Measurements from ENCODE around the gene ZNF732.

DNA sequence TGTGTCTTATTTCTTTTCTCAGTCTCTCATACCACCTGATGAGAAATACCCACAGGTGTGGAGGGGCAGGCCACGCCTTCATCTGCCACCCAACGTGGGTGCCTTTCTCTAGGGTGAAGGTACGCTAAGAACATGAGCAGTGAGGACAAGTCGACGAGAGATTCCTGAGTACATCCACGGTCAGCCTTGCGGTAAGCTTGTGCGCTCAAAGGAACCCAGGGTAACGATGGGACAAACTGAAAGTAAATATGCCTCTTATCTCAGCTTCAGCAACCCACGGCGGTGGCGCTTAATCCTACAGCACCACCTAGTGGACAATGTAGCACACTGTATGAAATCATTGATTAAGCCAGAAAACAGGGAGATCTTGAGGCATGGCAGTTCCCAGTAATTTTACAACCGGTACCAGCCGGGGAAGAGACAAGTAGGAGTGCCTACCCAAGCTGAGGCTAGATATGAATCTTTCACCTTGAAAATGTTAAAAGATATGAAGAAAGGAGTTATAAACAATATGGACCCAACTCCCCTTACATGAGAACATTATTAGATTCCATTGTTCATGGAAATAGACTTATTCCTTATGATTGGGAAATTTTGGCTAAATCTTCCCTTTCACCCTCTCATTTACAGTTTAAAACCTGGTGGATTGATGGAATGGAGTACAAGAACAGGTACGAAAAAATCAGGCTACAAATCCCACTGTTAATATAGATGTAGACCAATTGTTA, 63.0 kb downstream of the ZNF732 start:
- peak; percentile 84 to 98 (median 93) for TF ChIP-seq CTCF (IDR thresholded peaks at IDR 0.05)
- TF ChIP-seq POLR2A (IDR thresholded peaks at IDR 0.05): no peak

All from heart left ventricle (tissue), 13 donors.